Measurements from ENCODE around the gene ABHD18.

The ABHD18 gene

DNA sequence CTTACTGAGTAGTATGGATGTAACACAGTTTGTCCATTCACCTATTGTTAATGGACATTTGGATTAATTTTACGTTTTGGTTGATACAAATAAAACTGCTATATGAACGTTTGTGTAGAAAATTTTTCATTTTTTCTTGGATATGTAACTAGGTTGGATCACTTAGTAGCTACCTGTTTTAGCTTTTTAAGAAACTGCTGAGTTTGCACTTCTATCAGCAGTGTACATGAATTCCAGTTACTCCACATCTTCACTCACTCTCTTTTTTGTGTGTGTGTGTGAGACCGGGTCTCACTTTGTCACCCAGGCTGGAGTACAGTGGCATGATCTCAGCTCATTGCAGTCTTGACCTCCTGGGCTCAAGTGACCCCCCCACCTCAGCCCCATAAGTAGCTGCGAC lies 111.3 kb downstream of the ABHD18 start:
- H3K9me3 ChIP-seq (ENCODE audit: control insufficient read depth, low read length), result no peaks in the 10 kb centered on the region
- H3K36me3 ChIP-seq (ENCODE audit: control insufficient read depth, insufficient read depth, low read length, severe bottlenecking), result peaks cover 26% of the 10 kb centered on the region
- no peak for DNase-seq (ENCODE audit: low read depth)
- H3K27me3 ChIP-seq (replicated peaks; ENCODE audit: control insufficient read depth, insufficient read depth, low read length), result no peaks in the 10 kb centered on the region
- no peak overlapping the region for H3K4me3 ChIP-seq (ENCODE audit: low read length)
- no peak overlapping the region for H3K9ac ChIP-seq (ENCODE audit: low read length)
- no peaks in the 10 kb centered on the region for H3K4me1 ChIP-seq (ENCODE audit: control insufficient read depth, insufficient read depth, low read length)

Measured in adipocyte (in vitro differentiated cells).